ENCODE measurements around the gene MEAK7. TPM values are rescaled to one million over a fixed set of nuclear protein-coding genes. Genes with fewer than 3 reads are reported as not detected.

MEAK7 gene
- total RNA-seq, 1 experiment from 2014 or later: 21.5 TPM

DNA sequence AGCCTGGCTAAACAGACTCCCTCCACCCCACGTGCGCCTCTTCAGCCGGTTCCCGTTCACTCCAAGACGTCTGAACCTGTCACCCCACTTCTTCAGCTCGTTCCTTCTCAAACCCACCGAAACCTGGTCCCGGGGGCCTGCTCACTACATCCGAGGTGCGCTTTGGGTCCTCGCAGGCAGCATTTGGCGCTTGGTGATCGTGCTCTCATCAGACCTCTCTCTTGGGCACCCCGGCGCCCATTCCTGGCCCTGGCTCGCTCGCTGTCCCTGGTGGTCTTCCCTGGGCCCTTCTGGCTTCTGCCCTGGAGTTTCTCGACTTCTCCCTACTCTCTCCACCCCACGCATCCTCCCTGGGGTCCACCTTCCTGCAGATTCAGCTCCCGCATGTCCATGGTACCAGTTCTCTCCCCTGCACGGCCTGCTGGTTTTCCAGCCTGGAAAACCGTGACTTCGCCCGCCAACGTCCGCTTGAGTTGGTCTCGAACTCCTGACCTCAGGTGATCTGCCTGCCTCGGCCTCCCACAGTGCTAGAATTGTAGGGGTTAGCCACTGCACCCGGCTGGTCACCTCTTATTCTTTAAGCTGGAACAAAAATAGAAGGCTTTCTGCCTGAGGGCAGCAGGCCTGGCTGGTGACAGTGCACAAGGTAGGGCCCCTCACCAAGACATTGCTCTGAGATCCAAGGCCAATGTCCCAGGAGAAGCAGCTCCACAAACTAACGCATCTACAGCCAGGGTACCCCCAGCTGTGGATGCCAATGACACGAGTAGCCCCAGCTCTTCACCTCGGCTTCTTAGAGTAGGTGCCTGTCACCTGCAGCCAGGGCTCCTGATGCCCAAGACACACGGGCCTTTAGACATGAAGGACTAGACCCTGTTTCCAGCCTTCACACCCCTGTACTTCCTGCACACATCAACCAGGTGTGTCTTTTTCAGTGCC is 1.1 kb upstream of the MEAK7 start:
- peak overlapping the region; percentile 60 for H3K4me2 ChIP-seq (ENCODE audit: insufficient read depth, insufficient read length, low read length)
- no peak overlapping the region for H2BK5ac ChIP-seq (ENCODE audit: insufficient read length, low read length)
- no CpG with 5 or more reads among the region's 33 CpGs for WGBS (ENCODE audit: extremely low coverage, insufficient read length, low lambda C conversion rate)
- no peak overlapping the region for H3K23ac ChIP-seq (ENCODE audit: insufficient read length, low read depth, low read length)
- H3K36me3 Mint-ChIP-seq (ENCODE audit: insufficient read depth in 1 of 3, low read depth in 3 of 3): peaks cover 0 to 2% (median 0%) of the 10 kb centered on the region in 3 experiments; a peak in 2 of 7 replicates
- H3K4me3 Mint-ChIP-seq: peak overlapping the region; percentile 80 to 86
- H3K23me2 ChIP-seq (ENCODE audit: insufficient read length, low read depth, low read length, poor library complexity, severe bottlenecking): peaks cover 4% of the 10 kb centered on the region
- H4K20me1 ChIP-seq (ENCODE audit: control insufficient read depth, insufficient read depth, insufficient read length): no peaks in the 10 kb centered on the region
- no peak for DNase-seq
- H3K18ac ChIP-seq (ENCODE audit: insufficient read length, low read depth, low read length): peak overlapping the region; percentile 78
- peak overlapping the region; percentile 16 for H2BK12ac ChIP-seq (ENCODE audit: insufficient read length, low read depth, low read length)
- H3K27ac Mint-ChIP-seq: peak overlapping the region; percentile 74 to 97 (median 76); a peak in 5 of 7 replicates
- peaks cover 26 to 35% of the 10 kb centered on the region in 2 experiments for H3K4me1 Mint-ChIP-seq
- no peaks in the 10 kb centered on the region for H3K27me3 ChIP-seq (ENCODE audit: insufficient read depth, low read length)
- H3K79me2 ChIP-seq (ENCODE audit: insufficient read depth, low read length): no peaks in the 10 kb centered on the region
- no peak overlapping the region for H4K91ac ChIP-seq (ENCODE audit: insufficient read length, low read depth, low read length)
- no peak overlapping the region for H3K4ac ChIP-seq (ENCODE audit: low read depth, low read length)
- no peaks in the 10 kb centered on the region for H3K4me1 ChIP-seq (ENCODE audit: insufficient read depth, low read length)
- no peak overlapping the region for H3K27ac ChIP-seq (ENCODE audit: insufficient read length, low read depth, low read length)
- peaks cover 4% of the 10 kb centered on the region for H3K27me3 Mint-ChIP-seq (ENCODE audit: low read depth)
- no peak overlapping the region for H3K56ac ChIP-seq (ENCODE audit: insufficient read length, low read depth, low read length)
- no peak overlapping the region for H2BK120ac ChIP-seq (ENCODE audit: low read depth, low read length, poor library complexity, severe bottlenecking)
- no peak overlapping the region for H2BK20ac ChIP-seq (ENCODE audit: low read depth, low read length, poor library complexity, severe bottlenecking)
- no peak overlapping the region for H4K8ac ChIP-seq (replicated peaks; ENCODE audit: insufficient read length, low read depth, low read length)
- no peak overlapping the region for H3T11ph ChIP-seq (ENCODE audit: low read length)
- TF ChIP-seq, protein P1, sequence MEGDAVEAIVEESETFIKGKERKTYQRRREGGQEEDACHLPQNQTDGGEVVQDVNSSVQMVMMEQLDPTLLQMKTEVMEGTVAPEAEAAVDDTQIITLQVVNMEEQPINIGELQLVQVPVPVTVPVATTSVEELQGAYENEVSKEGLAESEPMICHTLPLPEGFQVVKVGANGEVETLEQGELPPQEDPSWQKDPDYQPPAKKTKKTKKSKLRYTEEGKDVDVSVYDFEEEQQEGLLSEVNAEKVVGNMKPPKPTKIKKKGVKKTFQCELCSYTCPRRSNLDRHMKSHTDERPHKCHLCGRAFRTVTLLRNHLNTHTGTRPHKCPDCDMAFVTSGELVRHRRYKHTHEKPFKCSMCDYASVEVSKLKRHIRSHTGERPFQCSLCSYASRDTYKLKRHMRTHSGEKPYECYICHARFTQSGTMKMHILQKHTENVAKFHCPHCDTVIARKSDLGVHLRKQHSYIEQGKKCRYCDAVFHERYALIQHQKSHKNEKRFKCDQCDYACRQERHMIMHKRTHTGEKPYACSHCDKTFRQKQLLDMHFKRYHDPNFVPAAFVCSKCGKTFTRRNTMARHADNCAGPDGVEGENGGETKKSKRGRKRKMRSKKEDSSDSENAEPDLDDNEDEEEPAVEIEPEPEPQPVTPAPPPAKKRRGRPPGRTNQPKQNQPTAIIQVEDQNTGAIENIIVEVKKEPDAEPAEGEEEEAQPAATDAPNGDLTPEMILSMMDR (conservative IDR thresholded peaks at IDR 0.05): no peak
- H3K9me3 Mint-ChIP-seq: no peaks in the 10 kb centered on the region; a peak in 1 of 5 replicates
- H3K9ac ChIP-seq (ENCODE audit: extremely low read depth, insufficient read length, low read length): peak overlapping the region; percentile 33
- no peaks in the 10 kb centered on the region for H3K9me3 ChIP-seq (ENCODE audit: control insufficient read depth, low read depth, low read length)
- no peak overlapping the region for H2AFZ ChIP-seq (ENCODE audit: low read length)
- H2AK5ac ChIP-seq (ENCODE audit: insufficient read length, low read length): no peak overlapping the region
- H3K79me1 ChIP-seq (ENCODE audit: insufficient read depth, low read depth, low read length, poor library complexity, severe bottlenecking): no peaks in the 10 kb centered on the region
- H3K14ac ChIP-seq (ENCODE audit: insufficient read depth, low read length): peak overlapping the region; percentile 81
- H2BK15ac ChIP-seq (ENCODE audit: low read depth, low read length): no peak overlapping the region
- no peak overlapping the region for H4K5ac ChIP-seq (ENCODE audit: insufficient read length, low read depth, low read length)
